GM12878 (cell line): ENCODE results near the gene NAALADL1. TPM values are rescaled to one million over a fixed set of nuclear protein-coding genes. Genes with fewer than 3 reads are reported as not detected.

Source experiments
- ATAC-seq: fragments of 200-7000 bp; cut with Tn5 transposase; 3 replicates; pipeline ENCODE4 v1.9.1; 2020; ENCODE audit warnings: mild to moderate bottlenecking, moderate library complexity
- BruUV-seq: library from RNA; stranded (reverse); fragments of 400-500 nt; replicated peaks from 2 replicates; lab custom pipeline; 2021; lab: Mats Ljungman, UMichigan
- CTCF ChIA-PET: fragments of 300-600 bp; sonication (Branson Sonifier 250); formaldehyde crosslinking; extraction: SDS; loops from one replicate; lab custom pipeline; 2021; ENCODE audit warnings: inconsistent platforms; lab: Yijun Ruan, JAX
- POLR2A ChIA-PET: fragments of 350-600 bp; formaldehyde crosslinking; extraction: SDS; loops from one replicate; lab custom pipeline; 2021; ENCODE audit warnings: inconsistent platforms; lab: Charles Lee
- RAD21 ChIA-PET: fragments of 300-600 bp; sonication (Branson Sonifier 250); formaldehyde crosslinking; loops from one replicate; lab custom pipeline; 2023; ENCODE audit warnings: antibody characterized with exemption; ENCODE audit not compliant: unreplicated experiment; lab: Charles Lee
- SMC1A ChIA-PET: fragments of 300-600 bp; sonication (Branson Sonifier 250); formaldehyde crosslinking; loops from one replicate; lab custom pipeline; 2023; ENCODE audit not compliant: unreplicated experiment, uncharacterized antibody; lab: Charles Lee
- DNase-seq: peaks from one replicate; pipeline ENCODE4 v3.0.0-alpha.2; 2011; ENCODE audit warnings: low read depth, low spot score
- FAIRE-seq: peaks from 3 replicates; lab custom pipeline; 2011; peaks lifted over from hg19 to GRCh38; lab: Jason Lieb, UNC
- H2AFZ ChIP-seq: 2 replicates; pipeline ENCODE4 v1.6.0; 2011; ENCODE audit warnings: low read depth, low read length, control low read depth; ENCODE audit not compliant: control insufficient read depth
- H3K27ac ChIP-seq: 2 replicates; pipeline ENCODE4 v1.5.1; 2011; ENCODE audit warnings: control low read depth; ENCODE audit not compliant: control insufficient read depth, insufficient read depth
- H3K27me3 ChIP-seq, 2 experiments: replicated peaks in 1 of 2; 2 replicates each; pipeline versions ENCODE4 v1.6.0 to v1.6.1; 2011; ENCODE audit warnings: low read length in 1 of 2; ENCODE audit not compliant: control insufficient read depth in 2 of 2, insufficient read depth in 2 of 2
- H3K36me3 ChIP-seq, 2 experiments: 2 replicates each; pipeline ENCODE4 v1.5.1; 2011; ENCODE audit warnings: low read length in 1 of 2; ENCODE audit not compliant: control insufficient read depth in 2 of 2, insufficient read depth in 2 of 2
- H3K4me1 ChIP-seq: 2 replicates; pipeline ENCODE4 v1.6.1; 2011; ENCODE audit warnings: mild to moderate bottlenecking, low read length, moderate library complexity, mixed read lengths; ENCODE audit not compliant: control insufficient read depth, insufficient read depth
- H3K4me2 ChIP-seq: 2 replicates; pipeline ENCODE4 v1.6.0; 2011; ENCODE audit warnings: control low read depth; ENCODE audit not compliant: control insufficient read depth, insufficient read depth
- H3K4me3 ChIP-seq: fragments of 200-600 bp; sonication (generic); 2 replicates; pipeline ENCODE4 v1.5.1; 2016
- H3K79me2 ChIP-seq: 2 replicates; pipeline ENCODE4 v1.6.0; 2011; ENCODE audit warnings: low read length; ENCODE audit not compliant: control insufficient read depth, insufficient read depth
- H3K9ac ChIP-seq: 2 replicates; pipeline ENCODE4 v1.8.0; 2011; ENCODE audit warnings: low read length, control low read depth, mixed read lengths; ENCODE audit not compliant: control insufficient read depth, insufficient read depth
- H3K9me3 ChIP-seq: replicated peaks from 3 replicates; pipeline ENCODE4 v1.5.1; 2011; ENCODE audit warnings: mild to moderate bottlenecking, low read length; ENCODE audit not compliant: control insufficient read depth, insufficient read depth
- H4K20me1 ChIP-seq: 2 replicates; pipeline ENCODE4 v1.6.0; 2011; ENCODE audit not compliant: control insufficient read depth, insufficient read depth
- BCL3 ChIP-seq: IDR thresholded peaks from 2 replicates; pipeline ENCODE4 v1.6.1; 2011; ENCODE audit warnings: borderline replicate concordance, low read depth, mild to moderate bottlenecking, moderate library complexity, low read length; ENCODE audit not compliant: insufficient read depth, poor library complexity, severe bottlenecking
- BRCA1 ChIP-seq: IDR thresholded peaks from 2 replicates; pipeline ENCODE4 v1.6.1; 2011; ENCODE audit warnings: low read depth, low read length, improper control_type of control experiment
- CTCF ChIP-seq, 3 experiments: IDR thresholded peaks in 2 of 3; conservative IDR thresholded peaks in 1 of 3; 2 replicates each; pipeline ENCODE4 v1.5.1; 2011; ENCODE audit warnings: low read depth in 3 of 3, low read length in 3 of 3, mild to moderate bottlenecking in 3 of 3, control low read depth in 2 of 3, moderate library complexity in 2 of 3, inconsistent platforms in 1 of 3, mixed read lengths in 1 of 3; ENCODE audit not compliant: control insufficient read depth in 2 of 3, insufficient read depth in 1 of 3; ENCODE audit errors: extremely low read depth in 1 of 3
- ESRRA ChIP-seq: IDR thresholded peaks from 2 replicates; pipeline ENCODE4 v1.6.1; 2012; ENCODE audit warnings: mild to moderate bottlenecking, low read length, improper control_type of control experiment
- JUNB ChIP-seq: IDR thresholded peaks from 2 replicates; pipeline ENCODE4 v1.6.1; 2016; ENCODE audit warnings: antibody characterized with exemption, mild to moderate bottlenecking
- KAT2A ChIP-seq: conservative IDR thresholded peaks from 2 replicates; pipeline ENCODE4 v1.6.1; 2011; ENCODE audit warnings: low read depth, low read length; ENCODE audit not compliant: control insufficient read depth
- NBN ChIP-seq: fragments of 450-650 bp; IDR thresholded peaks from 2 replicates; pipeline ENCODE4 v1.6.1; 2016
- NFYB ChIP-seq: IDR thresholded peaks from 2 replicates; pipeline ENCODE4 v1.6.1; 2011; ENCODE audit warnings: low read depth, mild to moderate bottlenecking, low read length, improper control_type of control experiment, moderate library complexity; ENCODE audit not compliant: insufficient read depth
- NRF1 ChIP-seq: conservative IDR thresholded peaks from 2 replicates; pipeline ENCODE4 v1.6.1; 2011; ENCODE audit warnings: mild to moderate bottlenecking, low read depth, low read length, improper control_type of control experiment
- PBX3 ChIP-seq: IDR thresholded peaks from 2 replicates; pipeline ENCODE4 v1.6.1; 2011; ENCODE audit warnings: mild to moderate bottlenecking, low read depth, low read length, moderate library complexity; ENCODE audit not compliant: insufficient replicate concordance
- POLR2AphosphoS5 ChIP-seq: IDR thresholded peaks from 2 replicates; pipeline ENCODE4 v1.6.1; 2011; ENCODE audit warnings: mild to moderate bottlenecking, low read length, inconsistent platforms
- TCF12 ChIP-seq: IDR thresholded peaks from 2 replicates; pipeline ENCODE4 v1.6.1; 2011; ENCODE audit warnings: low read depth, mild to moderate bottlenecking, low read length
- WGBS: methylation state at CpG from one replicate; pipeline ENCODE4 v1.1.6; 2016; ENCODE audit warnings: low lambda C conversion rate; ENCODE audit not compliant: insufficient replicate concordance, insufficient coverage; ENCODE audit errors: missing lambda C conversion rate; 5-methylcytosine and 5-hydroxymethylcytosine counted together
- in situ Hi-C: fragments of 300-500 bp; cut with MboI; formaldehyde crosslinking; loops from 9 replicates; pipeline ENCODE4 v1.14.3; 2018; ENCODE audit warnings: mixed read lengths
- intact Hi-C: fragments of 100-400 bp; cut with micrococcal nuclease; formaldehyde crosslinking; loops from one replicate; pipeline ENCODE4 v1.14.2; 2022; ENCODE audit not compliant: unreplicated experiment
- polyA plus RNA-seq, 11 experiments: library from polyadenylated mRNA; depleted of rRNA in 4 of 11; unstranded in 6 of 11; stranded (reverse) in 5 of 11; fragments of >200 nt; fragmentation: Nextera tagmentation in 4 of 11; fragmentation: Illumina TruSeq in 1 of 11; extraction: Ambion mirVana in 4 of 11; extraction: Trizol in 1 of 11; gene quantifications; 1 replicate in 1 of 11; 2 replicates in 10 of 11; pipeline versions ENCODE4 v1.2.1 to v1.2.3, GENCODE V29; 2011 to 2016; ENCODE audit warnings: inconsistent platforms in 2 of 11, missing spikeins in 2 of 11, low read depth in 1 of 11
- total RNA-seq, 4 experiments: library from RNA; depleted of rRNA in 3 of 4; stranded (reverse); fragments of >200 nt in 3 of 4; fragmentation: Illumina TruSeq in 1 of 4; extraction: Trizol in 1 of 4; gene quantifications; 2 replicates each; pipeline versions ENCODE4 v1.2.1 to v1.2.3, GENCODE V29; 2013 to 2021

The NAALADL1 gene
- total and polyA plus RNA-seq, 10 of the 15 experiments (the other 5 are each of a cell fraction or from before 2014, with no cell fraction given): 0.77 to 5.5 (median 1.5) TPM

- no TSS peak for BruUV-seq
- Histone ChIP-seq H4K20me1 (no peaks in the 10 kb centered on the region), H3K27me3 (no peaks in the 10 kb centered on the region), H3K4me1 (peaks cover 11% of the 10 kb centered on the region), H3K9ac (peak overlapping the region; percentile 19; the same call in 1 of the 2 replicates), H3K4me2 (peak overlapping the region; percentile 77), H3K79me2 (no peaks in the 10 kb centered on the region), H3K9me3 (no peaks in the 10 kb centered on the region), H2AFZ (peak overlapping the region; percentile 66), H3K36me3 (peaks cover 0 to 5% of the 10 kb centered on the region in 2 experiments; a peak in 3 of 4 replicates), H3K4me3 (no peak overlapping the region), H3K27ac (no peak overlapping the region)
- ATAC-seq: no peak
- in situ Hi-C loops: no loop called here
- intact Hi-C loops: no loop called here
- no peak for FAIRE-seq
- no peak for TF ChIP-seq ESRRA
- no peak for TF ChIP-seq TCF12
- ChIA-PET RAD21 (no interaction called here), POLR2A (no interaction called here), CTCF (no interaction called here), SMC1A (no interaction called here)
- no peak for DNase-seq
- WGBS: 70% methylated on average over 52 of the region's 56 CpGs
Measured at GRCh38 chr11:65047581-65048422, 10.6 kb downstream of the NAALADL1 start.

- Histone ChIP-seq H3K9me3 (no peaks in the 10 kb centered on the region), H3K27me3 (no peaks in the 10 kb centered on the region), H3K79me2 (peaks cover 5% of the 10 kb centered on the region), H2AFZ (no peak overlapping the region), H3K9ac (no peak overlapping the region), H4K20me1 (no peaks in the 10 kb centered on the region), H3K4me3 (no peak overlapping the region), H3K4me1 (peaks cover 7% of the 10 kb centered on the region), H3K27ac (no peak overlapping the region), H3K4me2 (no peak overlapping the region), H3K36me3 (peaks cover 0 to 5% of the 10 kb centered on the region in 2 experiments; a peak in 3 of 4 replicates)
- RAD21 ChIA-PET: no interaction called here
- intact Hi-C loops (no loop called here), in situ Hi-C loops (no loop called here)
- DNase-seq: no peak
- 86% methylated on average over 7 of the region's 7 CpGs for WGBS
- POLR2A ChIA-PET: interaction anchor here (1.0 to 2.1 kb wide), 2 partner anchors 17 to 24 kb away, joined by 3 to 5 read pairs; no protein-coding TSS in a partner anchor
- no TSS peak for BruUV-seq
- no peak for FAIRE-seq
- CTCF ChIA-PET: no interaction called here
- SMC1A ChIA-PET: no interaction called here
- ATAC-seq: no peak
- TF ChIP-seq NFYB (no peak), BCL3 (no peak), CTCF (IDR thresholded peaks at IDR 0.05 in 2 of 3, conservative IDR thresholded peaks at IDR 0.05 in 1 of 3; ENCODE audit: control insufficient read depth in 2 of 3, extremely low read depth in 1 of 3, insufficient read depth in 1 of 3, low read depth in 3 of 3, low read length in 3 of 3) (no peak), JUNB (no peak), BRCA1 (no peak), POLR2AphosphoS5 (no peak), NRF1 (no peak), KAT2A (no peak), PBX3 (no peak), NBN (no peak)
Measured at GRCh38 chr11:65045728-65046127, 12.6 kb downstream of the NAALADL1 start.
